Measurements from ENCODE around the gene DIS3L. TPM values are rescaled to one million over a fixed set of nuclear protein-coding genes. Genes with fewer than 3 reads are reported as not detected.
"Not testable (repeated sequence)": the region's sequence is repeated elsewhere in the genome, so short reads cannot be mapped to it uniquely, and the experiment has no call there.

DIS3L gene
- total RNA-seq, 4 donors from 2014 or later, result 21.9 to 35.1 (median 32.1) TPM

- Histone ChIP-seq H3K4me3 (no peak overlapping the region), H3K36me3 (no peaks in the 10 kb centered on the region), H3K27me3 (peaks cover 2 to 15% (median 4%) of the 10 kb centered on the region in 3 donors), H3K27ac (no peak overlapping the region), H3K9me3 (no peaks in the 10 kb centered on the region), H3K4me1 (no peaks in the 10 kb centered on the region)
- no peak for ATAC-seq
- TF ChIP-seq CTCF (IDR thresholded peaks at IDR 0.05 in 4 of 5, conservative IDR thresholded peaks at IDR 0.05 in 1 of 5), result no peak
- no peak for TF ChIP-seq POLR2A (IDR thresholded peaks at IDR 0.05)
- intact Hi-C loops (cut with DNase I; ENCODE audit: low total_unique reads), result no loop called here
- DNase-seq, result no peak
- in situ Hi-C loops (cut with MboI; ENCODE audit: low sequenced_read_pairs in 4 of 4), result loop anchor here in 1 of 4 donors (25.0 kb wide), 1 partner anchor 624 kb away; no protein-coding TSS in a partner anchor
Observed at GRCh38 chr15:66261056-66261455, 32.3 kb upstream of the DIS3L start.

GRCh38 chr15:66262837-66263236 is 30.5 kb upstream of the DIS3L start:
- H3K27ac ChIP-seq; H3K36me3 ChIP-seq; H3K4me3 ChIP-seq; DNase-seq; H3K4me1 ChIP-seq; H3K27me3 ChIP-seq; intact Hi-C loops (cut with DNase I; ENCODE audit: low total_unique reads); H3K9me3 ChIP-seq; ATAC-seq: not testable (repeated sequence)
- in situ Hi-C loops (cut with MboI; ENCODE audit: low sequenced_read_pairs in 4 of 4), result loop anchor here in 1 of 4 donors (25.0 kb wide), 1 partner anchor 626 kb away; no protein-coding TSS in a partner anchor

DNA sequence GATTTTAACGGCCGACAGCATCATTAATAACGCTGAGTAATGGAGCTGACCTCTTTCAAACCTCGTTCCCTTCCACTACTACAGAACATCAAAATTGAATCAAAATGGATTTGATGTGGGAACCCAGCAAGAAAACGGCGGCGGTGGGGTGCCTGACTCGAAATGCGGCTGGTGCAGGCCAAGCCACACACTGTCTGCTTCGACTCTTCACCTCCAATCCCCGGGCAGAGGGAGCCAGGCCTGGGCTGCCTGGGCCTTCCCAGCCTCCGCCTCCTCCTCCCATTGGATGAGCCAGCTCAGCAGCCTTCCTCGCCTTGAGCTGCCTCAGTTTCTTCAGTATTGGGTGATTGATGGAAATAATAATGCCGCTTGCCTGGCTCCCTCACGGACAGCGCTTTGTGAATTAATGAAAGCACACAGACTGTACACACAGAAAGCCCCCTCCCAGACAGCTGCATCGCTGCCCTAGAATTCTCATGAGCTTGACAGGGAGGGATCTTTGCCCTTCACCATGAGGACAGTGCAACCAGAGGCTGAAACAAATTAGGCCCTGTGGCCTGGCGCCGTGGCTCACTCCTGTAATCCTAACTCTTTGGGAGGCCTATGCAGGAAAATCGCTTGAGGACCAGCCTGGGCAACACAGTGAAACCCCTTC is 28.4 kb upstream of the DIS3L start:
- Histone ChIP-seq H3K27ac (no peak overlapping the region), H3K9me3 (no peaks in the 10 kb centered on the region), H3K4me1 (no peaks in the 10 kb centered on the region), H3K27me3 (peaks cover 0 to 3% (median 3%) of the 10 kb centered on the region in 3 donors), H3K4me3 (no peak overlapping the region), H3K36me3 (no peaks in the 10 kb centered on the region)
- intact Hi-C loops (cut with DNase I; ENCODE audit: low total_unique reads), result no loop called here
- TF ChIP-seq CTCF (IDR thresholded peaks at IDR 0.05 in 4 of 5, conservative IDR thresholded peaks at IDR 0.05 in 1 of 5) (no peak), POLR2A (IDR thresholded peaks at IDR 0.05) (no peak)
- DNase-seq (no peak), ATAC-seq (no peak)
- in situ Hi-C loops (cut with MboI; ENCODE audit: low sequenced_read_pairs in 4 of 4), result loop anchor here in 1 of 4 donors (25.0 kb wide), 1 partner anchor 628 kb away; no protein-coding TSS in a partner anchor

DNA sequence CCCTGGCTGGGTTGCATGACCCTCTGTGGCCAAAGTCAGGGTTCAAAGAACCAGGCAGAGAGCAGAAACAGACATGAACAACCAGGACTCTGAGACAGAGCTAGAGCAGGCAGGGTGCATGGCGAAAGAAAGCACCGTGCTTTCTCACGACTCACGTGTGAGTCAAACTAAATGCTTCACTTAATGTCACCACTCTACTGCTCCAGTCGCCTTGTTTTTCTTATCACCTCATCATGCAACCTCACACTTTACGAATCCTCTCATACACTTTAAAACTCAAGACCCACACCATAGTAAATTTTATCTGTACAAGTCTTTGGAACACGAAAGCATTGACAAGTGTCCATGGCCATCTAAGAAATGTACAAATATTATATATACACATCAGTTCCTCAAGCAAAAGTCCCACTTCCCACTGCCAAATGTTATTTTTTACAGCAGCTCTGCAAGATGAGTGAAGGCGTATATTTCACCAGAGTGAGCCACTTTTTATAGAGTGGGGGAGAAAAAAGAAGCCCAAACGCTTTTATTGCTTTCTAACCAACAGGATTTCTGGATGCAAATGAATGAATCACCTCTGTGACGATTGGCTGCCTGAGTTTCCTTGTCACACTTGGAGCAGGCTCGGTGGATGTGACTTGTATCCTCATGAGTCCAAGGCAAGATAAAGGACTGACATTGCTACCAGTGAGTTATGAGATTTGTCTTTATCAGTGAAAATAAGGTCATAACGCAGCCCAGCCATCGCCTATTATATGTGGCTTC is 23.9 kb upstream of the DIS3L start:
- in situ Hi-C loops (cut with MboI; ENCODE audit: low sequenced_read_pairs in 4 of 4), result loop anchor here in 1 of 4 donors (25.0 kb wide), 1 partner anchor 632 kb away; no protein-coding TSS in a partner anchor
- no peak for ATAC-seq
- intact Hi-C loops (cut with DNase I; ENCODE audit: low total_unique reads), result no loop called here

More for the DNA sequence above, 23.9 kb upstream of the DIS3L start:
- no peak overlapping the region for H3K27ac ChIP-seq
- no peak overlapping the region for H3K4me3 ChIP-seq
- H3K9me3 ChIP-seq, result no peaks in the 10 kb centered on the region
- TF ChIP-seq POLR2A (IDR thresholded peaks at IDR 0.05), result no peak
- TF ChIP-seq CTCF (IDR thresholded peaks at IDR 0.05 in 4 of 5, conservative IDR thresholded peaks at IDR 0.05 in 1 of 5), result no peak
- no peaks in the 10 kb centered on the region for H3K27me3 ChIP-seq
- H3K4me1 ChIP-seq, result no peaks in the 10 kb centered on the region
- DNase-seq, result no peak
- H3K36me3 ChIP-seq, result no peaks in the 10 kb centered on the region
